ENCODE results near the gene MATR3. TPM values are rescaled to one million over a fixed set of nuclear protein-coding genes. Genes with fewer than 3 reads are reported as not detected.

The MATR3 gene
- polyA plus RNA-seq, 1 donor from 2014 or later = 1,016 TPM

- no peaks in the 10 kb centered on the region for H3K27me3 ChIP-seq (ENCODE audit: insufficient read depth, low read depth, low read length)
Observed at GRCh38 chr5:139251281-139251687, 42.3 kb upstream of the MATR3 start.

DNA sequence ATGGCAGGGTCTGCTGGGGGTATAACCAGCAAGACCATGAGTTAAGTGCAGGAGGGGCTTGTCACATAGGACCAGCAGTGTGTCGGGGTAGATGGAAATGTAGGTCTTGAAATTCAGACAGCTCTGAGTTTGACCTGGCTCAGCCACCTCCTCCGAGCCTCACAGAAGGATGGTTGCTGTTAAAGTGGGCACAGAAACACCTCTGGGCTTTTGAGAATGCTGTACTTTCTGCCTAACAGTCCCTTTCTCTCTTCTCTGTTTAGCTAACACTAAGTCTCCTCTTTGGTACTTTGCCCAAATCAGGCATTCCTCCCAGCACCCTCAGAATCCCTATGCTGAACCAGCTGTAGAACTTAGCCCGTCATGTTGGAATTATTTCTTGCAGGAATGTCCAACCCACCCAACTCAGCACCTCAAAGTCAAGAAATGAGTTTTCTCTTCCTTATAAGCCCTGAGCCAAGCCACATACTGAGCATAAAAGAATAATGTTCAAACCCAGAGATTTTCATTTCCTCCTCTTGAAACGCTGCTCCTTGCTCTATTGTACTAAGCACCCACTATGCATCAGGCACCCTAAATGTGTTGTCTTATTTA, 41.7 kb upstream of the MATR3 start:
- Histone ChIP-seq H3K4me3 (ENCODE audit: low read length) (no peak overlapping the region), H3K9me3 (ENCODE audit: low read length) (no peaks in the 10 kb centered on the region), H4K20me1 (ENCODE audit: insufficient read depth) (no peaks in the 10 kb centered on the region), H2AFZ (ENCODE audit: low read depth, low read length) (no peak overlapping the region), H3K9me2 (ENCODE audit: insufficient read depth, low read length) (no peaks in the 10 kb centered on the region), H3F3A (ENCODE audit: insufficient read depth, low read length, poor library complexity, severe bottlenecking) (no peaks in the 10 kb centered on the region), H3K79me2 (replicated peaks; ENCODE audit: insufficient read depth, low read length) (no peaks in the 10 kb centered on the region), H3K36me3 (ENCODE audit: insufficient read depth, low read length) (no peaks in the 10 kb centered on the region), H3K27me3 (ENCODE audit: insufficient read depth, low read depth, low read length) (no peaks in the 10 kb centered on the region), H3K4me2 (ENCODE audit: low read length) (no peak overlapping the region), H3K9ac (ENCODE audit: low read length) (no peak overlapping the region), H3K27ac (ENCODE audit: low read length) (no peak overlapping the region)
- TF ChIP-seq MXI1 (conservative IDR thresholded peaks at IDR 0.05; ENCODE audit: poor library complexity, severe bottlenecking) (no peak), POLR2AphosphoS5 (IDR thresholded peaks at IDR 0.05) (no peak), EZH2 (IDR thresholded peaks at IDR 0.05; ENCODE audit: borderline replicate concordance, insufficient read depth, low read length, poor library complexity, severe bottlenecking) (no peak), TAF1 (IDR thresholded peaks at IDR 0.05; ENCODE audit: low read depth) (no peak)
- TF ChIP-seq, protein P1, sequence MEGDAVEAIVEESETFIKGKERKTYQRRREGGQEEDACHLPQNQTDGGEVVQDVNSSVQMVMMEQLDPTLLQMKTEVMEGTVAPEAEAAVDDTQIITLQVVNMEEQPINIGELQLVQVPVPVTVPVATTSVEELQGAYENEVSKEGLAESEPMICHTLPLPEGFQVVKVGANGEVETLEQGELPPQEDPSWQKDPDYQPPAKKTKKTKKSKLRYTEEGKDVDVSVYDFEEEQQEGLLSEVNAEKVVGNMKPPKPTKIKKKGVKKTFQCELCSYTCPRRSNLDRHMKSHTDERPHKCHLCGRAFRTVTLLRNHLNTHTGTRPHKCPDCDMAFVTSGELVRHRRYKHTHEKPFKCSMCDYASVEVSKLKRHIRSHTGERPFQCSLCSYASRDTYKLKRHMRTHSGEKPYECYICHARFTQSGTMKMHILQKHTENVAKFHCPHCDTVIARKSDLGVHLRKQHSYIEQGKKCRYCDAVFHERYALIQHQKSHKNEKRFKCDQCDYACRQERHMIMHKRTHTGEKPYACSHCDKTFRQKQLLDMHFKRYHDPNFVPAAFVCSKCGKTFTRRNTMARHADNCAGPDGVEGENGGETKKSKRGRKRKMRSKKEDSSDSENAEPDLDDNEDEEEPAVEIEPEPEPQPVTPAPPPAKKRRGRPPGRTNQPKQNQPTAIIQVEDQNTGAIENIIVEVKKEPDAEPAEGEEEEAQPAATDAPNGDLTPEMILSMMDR (IDR thresholded peaks at IDR 0.05; ENCODE audit: poor library complexity, severe bottlenecking) = no peak

More at GRCh38 chr5:139251281-139251687, 42.3 kb upstream of the MATR3 start:
- H3K4me2 ChIP-seq (ENCODE audit: low read length) = no peak overlapping the region
- no peak overlapping the region for H3K9ac ChIP-seq (ENCODE audit: low read length)
- H3K79me2 ChIP-seq (replicated peaks; ENCODE audit: insufficient read depth, low read length) = no peaks in the 10 kb centered on the region
- no peaks in the 10 kb centered on the region for H4K20me1 ChIP-seq (ENCODE audit: insufficient read depth)
- no peaks in the 10 kb centered on the region for H3K9me3 ChIP-seq (ENCODE audit: low read length)
- no peak overlapping the region for H2AFZ ChIP-seq (ENCODE audit: low read depth, low read length)
- no peaks in the 10 kb centered on the region for H3K36me3 ChIP-seq (ENCODE audit: insufficient read depth, low read length)
- no peak overlapping the region for H3K27ac ChIP-seq (ENCODE audit: low read length)
- H3F3A ChIP-seq (ENCODE audit: insufficient read depth, low read length, poor library complexity, severe bottlenecking) = no peaks in the 10 kb centered on the region
- H3K4me3 ChIP-seq (ENCODE audit: low read length) = no peak overlapping the region
- no peaks in the 10 kb centered on the region for H3K9me2 ChIP-seq (ENCODE audit: insufficient read depth, low read length)
- TF ChIP-seq, protein P1 (IDR thresholded peaks at IDR 0.05; ENCODE audit: poor library complexity, severe bottlenecking) = no peak
- no peak for TF ChIP-seq RAD21 (conservative IDR thresholded peaks at IDR 0.05)
- no peak for TF ChIP-seq EZH2 (IDR thresholded peaks at IDR 0.05; ENCODE audit: borderline replicate concordance, insufficient read depth, low read length, poor library complexity, severe bottlenecking)
- no peak for TF ChIP-seq REST (IDR thresholded peaks at IDR 0.05; ENCODE audit: borderline replicate concordance)
